Mucosa of descending colon (tissue), 3 donors: ENCODE data around the gene EPSTI1. TPM values are rescaled to one million over a fixed set of nuclear protein-coding genes. Genes with fewer than 3 reads are reported as not detected.

Source experiments
- ATAC-seq: fragments of 200-7000 bp; cut with Tn5 transposase; one replicate; pipeline ENCODE4 v1.9.1; 2020; ENCODE audit warnings: mild to moderate bottlenecking, moderate library complexity
- DNase-seq, 3 donors: peaks; one replicate each; pipeline ENCODE4 v3.0.0-alpha.2; 2020
- H3K36me3 ChIP-seq: fragments of 200-600 bp; one replicate; pipeline ENCODE4 v1.8.0; 2021; ENCODE audit warnings: low read depth, mild to moderate bottlenecking
- H3K4me1 ChIP-seq: fragments of 200-600 bp; one replicate; pipeline ENCODE4 v1.8.0; 2021; ENCODE audit warnings: low read depth, mild to moderate bottlenecking
- H3K4me3 ChIP-seq: fragments of 200-600 bp; one replicate; pipeline ENCODE4 v1.8.0; 2021; ENCODE audit warnings: mild to moderate bottlenecking
- H3K9me3 ChIP-seq: fragments of 200-600 bp; one replicate; pipeline ENCODE4 v1.8.0; 2021; ENCODE audit warnings: mild to moderate bottlenecking
- CTCF ChIP-seq: fragments of 200-600 bp; IDR thresholded peaks from one replicate; pipeline ENCODE4 v1.8.0; 2022; ENCODE audit warnings: antibody characterized with exemption, mild to moderate bottlenecking
- intact Hi-C, 2 donors: fragments of 100-400 bp; cut with DNase I in 1 of 2; cut with micrococcal nuclease in 1 of 2; formaldehyde crosslinking; loops; one replicate each; pipeline versions ENCODE4 v1.11.0 to v1.11.1; 2022; cut with DNase I, micrococcal nuclease
- total RNA-seq, 3 donors: library from RNA; stranded (reverse); fragmentation: NEBNext Ultra II Directional in 2 of 3; extraction: Animal tissue kit (Norgen Biotek cat#: 25700) in 2 of 3; gene quantifications; one replicate each; pipeline versions ENCODE4 v1.2.1 to v1.2.4, GENCODE V29; 2021 to 2023
- donor health status: DM: no; HTN: no; CAD: no; lungs with moderate emphysema.
- donor health status: DM: no; HTN: no; CAD: no.
- donor health status: DM: no; HTN: yes; CAD: no.

Gene EPSTI1
- total RNA-seq, 3 donors from 2014 or later, result 12.1 to 26.9 (median 19.1) TPM

GRCh38 chr13:42969565-42970172 is 22.4 kb downstream of the EPSTI1 start:
- DNase-seq, result peak; percentile 78 to 92 (median 87)
- H3K4me3 ChIP-seq, result no peak overlapping the region
- peak; percentile 78 for TF ChIP-seq CTCF
- H3K36me3 ChIP-seq, result no peaks in the 10 kb centered on the region
- intact Hi-C loops, result no loop called here
- no peaks in the 10 kb centered on the region for H3K9me3 ChIP-seq
- H3K4me1 ChIP-seq, result peaks cover 16% of the 10 kb centered on the region
- peak; percentile 84 for ATAC-seq

GRCh38 chr13:42968906-42969305 is 23.1 kb downstream of the EPSTI1 start:
- intact Hi-C loops, result no loop called here
- H3K36me3 ChIP-seq, result no peaks in the 10 kb centered on the region
- ATAC-seq, result peak; percentile 92

GRCh38 chr13:42967660-42968059 is 24.4 kb downstream of the EPSTI1 start:
- peaks cover 16% of the 10 kb centered on the region for H3K4me1 ChIP-seq
- TF ChIP-seq CTCF, result no peak
- H3K9me3 ChIP-seq, result no peaks in the 10 kb centered on the region
- H3K4me3 ChIP-seq, result no peak overlapping the region
- DNase-seq, result peak in 1 of 3 donors; percentile 60
- intact Hi-C loops, result no loop called here
- no peaks in the 10 kb centered on the region for H3K36me3 ChIP-seq
- ATAC-seq, result peak; percentile 85

More at GRCh38 chr13:42968906-42969305, 23.1 kb downstream of the EPSTI1 start:
- DNase-seq, result peak; percentile 85 to 89 (median 89)
- H3K9me3 ChIP-seq, result no peaks in the 10 kb centered on the region
- peaks cover 16% of the 10 kb centered on the region for H3K4me1 ChIP-seq
- TF ChIP-seq CTCF, result no peak
- no peak overlapping the region for H3K4me3 ChIP-seq

GRCh38 chr13:42965281-42965680 is 26.8 kb downstream of the EPSTI1 start:
- no peak for ATAC-seq
- Histone ChIP-seq H3K4me3 (no peak overlapping the region), H3K4me1 (peaks cover 16% of the 10 kb centered on the region), H3K9me3 (no peaks in the 10 kb centered on the region), H3K36me3 (no peaks in the 10 kb centered on the region)
- no peak for TF ChIP-seq CTCF
- DNase-seq, result no peak
- intact Hi-C loops, result no loop called here

DNA sequence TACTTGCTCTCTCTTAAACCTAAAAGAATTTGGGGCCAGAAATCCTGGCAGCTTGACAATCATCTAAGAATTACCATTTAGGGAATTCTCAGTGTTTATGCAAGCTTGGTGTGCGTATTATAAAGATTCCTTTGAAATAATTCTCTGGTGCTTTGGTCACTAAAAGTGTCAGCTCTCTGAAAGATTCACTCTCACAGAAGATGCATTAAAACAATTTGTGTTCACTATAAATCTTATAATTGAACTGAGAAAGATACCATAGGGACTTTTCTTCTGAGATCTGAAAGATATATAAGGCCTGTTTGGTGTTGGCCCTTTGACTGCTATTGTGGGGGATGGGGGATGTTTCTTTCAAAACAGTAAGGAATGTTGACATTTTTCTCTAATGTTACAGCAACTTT is 27.3 kb downstream of the EPSTI1 start:
- Histone ChIP-seq H3K4me1 (peaks cover 13% of the 10 kb centered on the region), H3K4me3 (no peak overlapping the region), H3K9me3 (no peaks in the 10 kb centered on the region), H3K36me3 (no peaks in the 10 kb centered on the region)
- intact Hi-C loops, result no loop called here
- ATAC-seq, result no peak
- no peak for DNase-seq
- no peak for TF ChIP-seq CTCF

- no peaks in the 10 kb centered on the region for H3K4me1 ChIP-seq
Measured at GRCh38 chr13:42959615-42960014, 32.4 kb downstream of the EPSTI1 start.

More at GRCh38 chr13:42959615-42960014, 32.4 kb downstream of the EPSTI1 start:
- no peaks in the 10 kb centered on the region for H3K9me3 ChIP-seq
- no peak overlapping the region for H3K4me3 ChIP-seq
- DNase-seq (no peak), ATAC-seq (no peak)
- no peak for TF ChIP-seq CTCF
- intact Hi-C loops, result no loop called here
- H3K36me3 ChIP-seq, result no peaks in the 10 kb centered on the region
